Calu3 (cell line): ENCODE measurements around the gene CACNG8. TPM values are rescaled to one million over a fixed set of nuclear protein-coding genes. Genes with fewer than 3 reads are reported as not detected.

Experiments used
- BruUV-seq: library from RNA; stranded (reverse); fragments of 400-500 nt; replicated peaks from 2 replicates; lab custom pipeline; 2021; lab: Mats Ljungman, UMichigan
- CTCF ChIA-PET: fragments of 300-600 bp; sonication (Branson Sonifier 250); formaldehyde crosslinking; loops from one replicate; lab custom pipeline; 2022; ENCODE audit warnings: antibody characterized with exemption; lab: Charles Lee
- DNase-seq: peaks from one replicate; pipeline ENCODE4 v3.0.0; 2022
- H3K27ac Mint-ChIP-seq: one replicate; pipeline ENCODE4 v1.8.0; 2022; ENCODE audit warnings: mixed read lengths; ENCODE audit not compliant: unreplicated experiment
- H3K27me3 Mint-ChIP-seq: one replicate; pipeline ENCODE4 v1.8.0; 2022; ENCODE audit warnings: mixed read lengths; ENCODE audit not compliant: unreplicated experiment
- H3K36me3 Mint-ChIP-seq: one replicate; pipeline ENCODE4 v1.8.0; 2022; ENCODE audit warnings: mild to moderate bottlenecking, moderate library complexity, mixed read lengths; ENCODE audit not compliant: insufficient read depth, unreplicated experiment
- H3K4me1 Mint-ChIP-seq: one replicate; pipeline ENCODE4 v1.8.0; 2022; ENCODE audit warnings: mild to moderate bottlenecking, low read depth, mixed read lengths; ENCODE audit not compliant: unreplicated experiment
- H3K4me3 Mint-ChIP-seq: one replicate; pipeline ENCODE4 v1.8.0; 2022; ENCODE audit warnings: mild to moderate bottlenecking, low read depth, moderate library complexity, mixed read lengths; ENCODE audit not compliant: unreplicated experiment
- H3K9me3 Mint-ChIP-seq: one replicate; pipeline ENCODE4 v1.8.0; 2022; ENCODE audit warnings: low read depth, mixed read lengths; ENCODE audit not compliant: unreplicated experiment
- intact Hi-C: fragments of 100-400 bp; cut with micrococcal nuclease; formaldehyde crosslinking; loops from one replicate; pipeline ENCODE4 v1.10.0; 2022; ENCODE audit not compliant: unreplicated experiment
- total RNA-seq: library from RNA; stranded (reverse); gene quantifications from 2 replicates; pipeline ENCODE4 v1.2.3, GENCODE V29; 2022
- TF ChIP-seq, protein P1 (sequence below): fragments of 200-600 bp; IDR thresholded peaks from one replicate; pipeline ENCODE4 v1.8.0; 2022; ENCODE audit warnings: antibody characterized with exemption; ENCODE audit not compliant: unreplicated experiment

CACNG8 gene
- total RNA-seq, 1 experiment from 2014 or later, result 19.0 TPM

DNA sequence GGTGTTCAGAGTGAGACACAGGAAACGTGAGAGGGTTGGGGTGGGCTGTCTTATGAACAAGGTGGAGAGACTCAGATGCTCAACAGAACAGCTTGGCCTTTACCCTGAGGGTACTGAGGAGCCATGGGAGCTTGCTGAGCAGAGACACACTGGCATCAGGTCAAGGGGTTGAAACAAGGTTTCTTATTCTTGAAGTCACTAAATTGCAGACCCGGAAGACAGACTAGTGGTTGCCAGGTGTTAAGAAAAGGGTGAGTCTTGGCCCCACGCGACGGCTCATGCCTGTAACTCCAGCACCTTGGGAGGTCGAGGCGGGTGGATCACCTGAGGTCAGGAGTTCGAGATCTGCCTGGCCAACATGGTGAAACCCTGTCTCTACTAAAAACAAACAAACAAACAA lies 51.1 kb downstream of the CACNG8 start:
- peaks cover 42% of the 10 kb centered on the region for H3K4me1 Mint-ChIP-seq
- DNase-seq, result no peak
- CTCF ChIA-PET, result no interaction called here
- intact Hi-C loops, result no loop called here
- BruUV-seq, result no TSS peak
- TF ChIP-seq, protein P1, sequence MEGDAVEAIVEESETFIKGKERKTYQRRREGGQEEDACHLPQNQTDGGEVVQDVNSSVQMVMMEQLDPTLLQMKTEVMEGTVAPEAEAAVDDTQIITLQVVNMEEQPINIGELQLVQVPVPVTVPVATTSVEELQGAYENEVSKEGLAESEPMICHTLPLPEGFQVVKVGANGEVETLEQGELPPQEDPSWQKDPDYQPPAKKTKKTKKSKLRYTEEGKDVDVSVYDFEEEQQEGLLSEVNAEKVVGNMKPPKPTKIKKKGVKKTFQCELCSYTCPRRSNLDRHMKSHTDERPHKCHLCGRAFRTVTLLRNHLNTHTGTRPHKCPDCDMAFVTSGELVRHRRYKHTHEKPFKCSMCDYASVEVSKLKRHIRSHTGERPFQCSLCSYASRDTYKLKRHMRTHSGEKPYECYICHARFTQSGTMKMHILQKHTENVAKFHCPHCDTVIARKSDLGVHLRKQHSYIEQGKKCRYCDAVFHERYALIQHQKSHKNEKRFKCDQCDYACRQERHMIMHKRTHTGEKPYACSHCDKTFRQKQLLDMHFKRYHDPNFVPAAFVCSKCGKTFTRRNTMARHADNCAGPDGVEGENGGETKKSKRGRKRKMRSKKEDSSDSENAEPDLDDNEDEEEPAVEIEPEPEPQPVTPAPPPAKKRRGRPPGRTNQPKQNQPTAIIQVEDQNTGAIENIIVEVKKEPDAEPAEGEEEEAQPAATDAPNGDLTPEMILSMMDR, result no peak
- H3K27me3 Mint-ChIP-seq, result no peaks in the 10 kb centered on the region
- H3K9me3 Mint-ChIP-seq, result peaks cover 6% of the 10 kb centered on the region
- peaks cover 57% of the 10 kb centered on the region for H3K36me3 Mint-ChIP-seq
- H3K4me3 Mint-ChIP-seq, result no peak overlapping the region
- H3K27ac Mint-ChIP-seq, result peak overlapping the region; percentile 24

DNA sequence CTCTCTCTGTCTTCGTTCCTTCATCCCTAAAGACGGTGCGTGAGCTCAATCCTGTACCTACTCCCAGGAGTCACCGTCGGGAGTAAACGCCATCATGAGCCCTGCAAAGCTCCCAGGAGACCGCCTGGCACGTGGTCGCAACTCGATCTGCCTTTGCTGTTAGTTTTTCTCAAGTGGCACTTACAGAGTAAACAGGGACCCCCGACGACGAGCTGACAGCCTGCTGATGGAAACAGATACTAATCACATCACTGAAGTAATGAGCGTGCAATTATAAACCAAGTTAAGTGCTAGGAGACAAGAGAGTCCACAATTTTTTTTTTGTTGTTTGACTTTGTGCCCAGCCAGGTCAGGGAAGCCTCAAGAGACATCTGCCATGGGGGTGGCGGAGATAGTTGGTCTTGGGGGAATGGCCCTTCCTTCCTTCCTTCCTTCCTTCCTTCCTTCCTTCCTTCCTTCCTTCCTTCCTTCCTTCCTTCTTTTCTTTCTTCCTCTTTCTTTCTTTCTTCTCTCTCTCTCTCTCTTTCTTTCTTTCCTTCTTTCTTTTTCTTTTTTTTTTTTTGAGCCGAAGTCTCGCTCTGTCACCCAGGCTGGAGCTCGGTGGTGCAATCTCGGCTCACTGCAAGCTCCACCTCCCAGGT lies 52.3 kb downstream of the CACNG8 start:
- peaks cover 6% of the 10 kb centered on the region for H3K9me3 Mint-ChIP-seq
- TF ChIP-seq, protein P1, result no peak
- peak overlapping the region; percentile 16 for H3K27ac Mint-ChIP-seq
- H3K36me3 Mint-ChIP-seq, result peaks cover 62% of the 10 kb centered on the region
- H3K27me3 Mint-ChIP-seq, result no peaks in the 10 kb centered on the region
- no TSS peak for BruUV-seq
- H3K4me1 Mint-ChIP-seq, result peaks cover 43% of the 10 kb centered on the region
- H3K4me3 Mint-ChIP-seq, result no peak overlapping the region
- DNase-seq, result no peak
- CTCF ChIA-PET, result no interaction called here
- intact Hi-C loops, result no loop called here

GRCh38 chr19:54017261-54017660 lies 54.5 kb downstream of the CACNG8 start:
- H3K4me1 Mint-ChIP-seq, result peaks cover 56% of the 10 kb centered on the region
- intact Hi-C loops, result no loop called here
- peaks cover 66% of the 10 kb centered on the region for H3K36me3 Mint-ChIP-seq
- H3K9me3 Mint-ChIP-seq, result peaks cover 6% of the 10 kb centered on the region
- H3K27ac Mint-ChIP-seq, result peak overlapping the region; percentile 96
- TF ChIP-seq, protein P1, result no peak
- H3K27me3 Mint-ChIP-seq, result no peaks in the 10 kb centered on the region
- CTCF ChIA-PET, result interaction anchor here (0.6 to 0.7 kb wide), 2 partner anchors 11 to 151 kb away, joined by 3 to 5 read pairs; no protein-coding TSS in a partner anchor
- DNase-seq, result no peak
- no peak overlapping the region for H3K4me3 Mint-ChIP-seq
- BruUV-seq, result no TSS peak

DNA sequence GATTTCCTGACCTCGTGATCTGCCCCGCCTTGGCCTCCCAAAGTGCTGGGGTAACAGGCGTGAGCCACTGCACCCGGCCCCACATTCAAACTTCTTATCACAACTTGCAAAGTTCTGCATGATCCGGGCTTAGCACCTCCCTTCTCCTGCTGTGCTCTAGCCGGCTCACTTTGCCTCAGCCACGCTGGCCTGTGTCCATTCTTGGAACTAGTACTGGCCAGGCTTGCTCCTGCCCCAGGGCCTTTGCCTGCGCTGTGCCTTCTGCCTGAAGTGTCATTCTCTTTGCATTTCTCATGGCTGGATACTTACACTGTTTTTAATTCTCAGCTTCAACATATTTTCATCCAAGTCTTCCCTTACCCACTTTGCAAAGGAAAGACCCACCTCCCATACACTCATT lies 58.6 kb downstream of the CACNG8 start:
- TF ChIP-seq, protein P1, result no peak
- H3K9me3 Mint-ChIP-seq, result peaks cover 4% of the 10 kb centered on the region
- no peaks in the 10 kb centered on the region for H3K27me3 Mint-ChIP-seq
- CTCF ChIA-PET, result no interaction called here
- H3K27ac Mint-ChIP-seq, result peak overlapping the region; percentile 98
- intact Hi-C loops, result loop anchor here (2.0 to 5.0 kb wide), 2 partner anchors 41 to 114 kb away; partner anchors contain the start of gene CACNG7
- peak overlapping the region; percentile 24 for H3K4me3 Mint-ChIP-seq
- H3K36me3 Mint-ChIP-seq, result peaks cover 52% of the 10 kb centered on the region
- BruUV-seq, result no TSS peak
- no peak for DNase-seq
- H3K4me1 Mint-ChIP-seq, result peaks cover 58% of the 10 kb centered on the region
